Ectodermal cell (in vitro differentiated cells): Measurements from ENCODE around the gene SDR39U1.

Experiments used
- H3K27ac ChIP-seq: 2 replicates; pipeline ENCODE4 v1.7.0; 2013; ENCODE audit warnings: mild to moderate bottlenecking, low read depth, low read length; ENCODE audit not compliant: insufficient read depth, poor library complexity, severe bottlenecking
- H3K27me3 ChIP-seq: 2 replicates; pipeline ENCODE4 v1.7.0; 2013; ENCODE audit warnings: mild to moderate bottlenecking, low read length; ENCODE audit not compliant: insufficient read depth, control insufficient read depth, poor library complexity, severe bottlenecking
- H3K36me3 ChIP-seq: one replicate; pipeline ENCODE4 v1.7.0; 2013; ENCODE audit warnings: low read length; ENCODE audit not compliant: control insufficient read depth, insufficient read depth
- H3K4me1 ChIP-seq: one replicate; pipeline ENCODE4 v1.7.0; 2013; ENCODE audit warnings: low read length; ENCODE audit not compliant: control insufficient read depth, insufficient read depth
- H3K4me3 ChIP-seq: 2 replicates; pipeline ENCODE4 v1.7.0; 2013; ENCODE audit warnings: low read depth, low read length, control low read depth; ENCODE audit not compliant: insufficient read depth
- H3K9me3 ChIP-seq: 2 replicates; pipeline ENCODE4 v1.7.0; 2013; ENCODE audit warnings: mild to moderate bottlenecking, low read length, moderate library complexity; ENCODE audit not compliant: control insufficient read depth
- WGBS, 2 experiments: methylation state at CpG; one replicate each; pipeline ENCODE4 v1.1.7; 2013; ENCODE audit warnings: missing lambda C conversion rate in 2 of 2; 5-methylcytosine and 5-hydroxymethylcytosine counted together

SDR39U1 gene

GRCh38 chr14:24428628-24429394 is 13.8 kb downstream of the SDR39U1 start:
- H3K27me3 ChIP-seq, result peaks cover 12% of the 10 kb centered on the region
- H3K27ac ChIP-seq, result no peak overlapping the region
- no peaks in the 10 kb centered on the region for H3K36me3 ChIP-seq
- H3K9me3 ChIP-seq, result no peaks in the 10 kb centered on the region
- 86% methylated on average over 18 of the region's 18 CpGs for WGBS, 2 experiments
- no peak overlapping the region for H3K4me3 ChIP-seq
- no peaks in the 10 kb centered on the region for H3K4me1 ChIP-seq

GRCh38 chr14:24427537-24428508 is 14.8 kb downstream of the SDR39U1 start:
- WGBS, 2 experiments, result 92 to 94% methylated on average over 18 of the region's 18 CpGs
- no peak overlapping the region for H3K4me3 ChIP-seq

GRCh38 chr14:24426912-24427536 is 15.6 kb downstream of the SDR39U1 start:
- H3K9me3 ChIP-seq, result no peaks in the 10 kb centered on the region
- WGBS, 2 experiments, result 76 to 78% methylated on average over 8 of the region's 8 CpGs
- H3K36me3 ChIP-seq, result no peaks in the 10 kb centered on the region
- H3K27me3 ChIP-seq, result peaks cover 15% of the 10 kb centered on the region
- no peak overlapping the region for H3K4me3 ChIP-seq
- H3K27ac ChIP-seq, result no peak overlapping the region
- H3K4me1 ChIP-seq, result no peaks in the 10 kb centered on the region

More at GRCh38 chr14:24427537-24428508, 14.8 kb downstream of the SDR39U1 start:
- no peaks in the 10 kb centered on the region for H3K9me3 ChIP-seq
- H3K27me3 ChIP-seq, result peaks cover 12% of the 10 kb centered on the region
- no peak overlapping the region for H3K27ac ChIP-seq
- H3K4me1 ChIP-seq, result no peaks in the 10 kb centered on the region
- H3K36me3 ChIP-seq, result no peaks in the 10 kb centered on the region

GRCh38 chr14:24426150-24426911 is 16.2 kb downstream of the SDR39U1 start:
- peaks cover 15% of the 10 kb centered on the region for H3K27me3 ChIP-seq
- WGBS, 2 experiments, result 84% methylated on average over 1 to 2 of the region's 2 CpGs

GRCh38 chr14:24425704-24426103 is 16.9 kb downstream of the SDR39U1 start:
- Histone ChIP-seq H3K9me3 (no peaks in the 10 kb centered on the region), H3K4me1 (no peaks in the 10 kb centered on the region), H3K27ac (no peak overlapping the region), H3K27me3 (peaks cover 15% of the 10 kb centered on the region), H3K36me3 (no peaks in the 10 kb centered on the region), H3K4me3 (no peak overlapping the region)
- 80 to 91% methylated on average over 3 of the region's 3 CpGs for WGBS, 2 experiments

More at GRCh38 chr14:24426150-24426911, 16.2 kb downstream of the SDR39U1 start:
- Histone ChIP-seq H3K27ac (no peak overlapping the region), H3K9me3 (no peaks in the 10 kb centered on the region), H3K4me3 (no peak overlapping the region), H3K36me3 (no peaks in the 10 kb centered on the region), H3K4me1 (no peaks in the 10 kb centered on the region)

GRCh38 chr14:24422694-24423601 is 19.6 kb downstream of the SDR39U1 start:
- 91% methylated on average over 11 to 12 of the region's 12 CpGs for WGBS, 2 experiments
- Histone ChIP-seq H3K9me3 (no peaks in the 10 kb centered on the region), H3K4me3 (no peak overlapping the region), H3K4me1 (no peaks in the 10 kb centered on the region), H3K27ac (no peak overlapping the region), H3K36me3 (no peaks in the 10 kb centered on the region), H3K27me3 (peaks cover 3% of the 10 kb centered on the region)

- Histone ChIP-seq H3K4me1 (no peaks in the 10 kb centered on the region), H3K27me3 (peaks cover 3% of the 10 kb centered on the region), H3K36me3 (no peaks in the 10 kb centered on the region), H3K27ac (no peak overlapping the region), H3K4me3 (no peak overlapping the region), H3K9me3 (no peaks in the 10 kb centered on the region)
- 85 to 95% methylated on average over 4 of the region's 4 CpGs for WGBS, 2 experiments
Measured at GRCh38 chr14:24422261-24422660, 20.3 kb downstream of the SDR39U1 start.

- peaks cover 8% of the 10 kb centered on the region for H3K36me3 ChIP-seq
- H3K4me3 ChIP-seq, result no peak overlapping the region
- 93 to 94% methylated on average over 6 of the region's 6 CpGs for WGBS, 2 experiments
- no peaks in the 10 kb centered on the region for H3K4me1 ChIP-seq
- H3K9me3 ChIP-seq, result no peaks in the 10 kb centered on the region
- no peak overlapping the region for H3K27ac ChIP-seq
- H3K27me3 ChIP-seq, result peaks cover 3% of the 10 kb centered on the region
Measured at GRCh38 chr14:24418492-24418873, 24.1 kb downstream of the SDR39U1 start.
